HepG2 (cell line): Measurements from ENCODE around the gene PDIA2. TPM values are rescaled to one million over a fixed set of nuclear protein-coding genes. Genes with fewer than 3 reads are reported as not detected.

Experiments used
- ASH2L ChIP-seq: fragments of 300-600, 200-600 bp; sonication (generic); IDR thresholded peaks from 2 replicates; pipeline ENCODE4 v1.7.0; 2017; ENCODE audit warnings: low read depth, mild to moderate bottlenecking, moderate library complexity, mixed read lengths, low read length; ENCODE audit not compliant: insufficient read length
- BATF2 ChIP-seq: sonication (generic); formaldehyde crosslinking; IDR thresholded peaks from 2 replicates; pipeline ENCODE4 v1.8.0; 2022; ENCODE audit warnings: mild to moderate bottlenecking, missing genetic modification reagents, moderate library complexity
- CREB1 ChIP-seq, 2 experiments: fragments of 450-650 bp in 1 of 2; IDR thresholded peaks; 2 replicates each; pipeline ENCODE4 v1.6.1; 2016 to 2017; ENCODE audit warnings: control low read depth in 1 of 2, mild to moderate bottlenecking in 1 of 2, missing compliant biosample characterization in 1 of 2, missing genetic modification characterization in 1 of 2
- DBP ChIP-seq: sonication (generic); formaldehyde crosslinking; IDR thresholded peaks from 2 replicates; pipeline ENCODE4 v1.4.0; 2020; ENCODE audit warnings: missing genetic modification reagents; ENCODE audit errors: not compliant biosample characterization
- ESRRA ChIP-seq: sonication (generic); formaldehyde crosslinking; IDR thresholded peaks from 2 replicates; pipeline ENCODE4 v1.5.1; 2020; ENCODE audit warnings: mild to moderate bottlenecking, low read depth, missing genetic modification reagents
- FOXK1 ChIP-seq: sonication (generic); formaldehyde crosslinking; IDR thresholded peaks from 2 replicates; pipeline ENCODE4 v1.4.0; 2020; ENCODE audit warnings: low read depth, missing genetic modification reagents, borderline replicate concordance
- HDAC1 ChIP-seq: sonication (generic); formaldehyde crosslinking; IDR thresholded peaks from 2 replicates; pipeline ENCODE4 v1.5.1; 2020; ENCODE audit warnings: mild to moderate bottlenecking, missing genetic modification reagents
- MED1 ChIP-seq: sonication (generic); formaldehyde crosslinking; IDR thresholded peaks from 2 replicates; pipeline ENCODE4 v1.4.0; 2020; ENCODE audit warnings: missing genetic modification reagents
- NCOA2 ChIP-seq: sonication (generic); formaldehyde crosslinking; IDR thresholded peaks from 2 replicates; pipeline ENCODE4 v1.8.0; 2022; ENCODE audit warnings: inconsistent platforms
- NFE2L2 ChIP-seq: fragments of 150-350 bp; IDR thresholded peaks from 2 replicates; pipeline ENCODE4 v1.6.1; 2014; ENCODE audit warnings: low read length
- NR2F2 ChIP-seq: IDR thresholded peaks from 2 replicates; pipeline ENCODE4 v1.6.1; 2012; ENCODE audit warnings: low read depth, inconsistent platforms, borderline replicate concordance
- PAF1 ChIP-seq: IDR thresholded peaks from 2 replicates; pipeline ENCODE4 v1.6.1; 2016; ENCODE audit warnings: missing genetic modification reagents, missing compliant biosample characterization
- PBX2 ChIP-seq: IDR thresholded peaks from 2 replicates; pipeline ENCODE4 v1.6.1; 2016; ENCODE audit warnings: control low read depth
- SMARCC2 ChIP-seq: fragments of 450-650 bp; IDR thresholded peaks from 2 replicates; pipeline ENCODE4 v1.6.1; 2017; ENCODE audit warnings: antibody characterized with exemption, mild to moderate bottlenecking
- SP1 ChIP-seq, 2 experiments: fragments of 450-650 bp in 1 of 2; sonication (generic) in 1 of 2; formaldehyde crosslinking in 1 of 2; IDR thresholded peaks; 2 replicates each; pipeline versions ENCODE4 v1.4.0 to v1.6.1; 2016 to 2020; ENCODE audit warnings: missing genetic modification reagents in 1 of 2
- SP4 ChIP-seq: sonication (generic); formaldehyde crosslinking; IDR thresholded peaks from 2 replicates; pipeline ENCODE4 v1.8.1; 2023; ENCODE audit warnings: mild to moderate bottlenecking, missing genetic modification reagents
- ZFY ChIP-seq: sonication (generic); formaldehyde crosslinking; IDR thresholded peaks from 2 replicates; pipeline ENCODE4 v1.4.0; 2020; ENCODE audit warnings: missing genetic modification reagents
- ZNF34 ChIP-seq: sonication (generic); formaldehyde crosslinking; IDR thresholded peaks from 2 replicates; pipeline ENCODE4 v1.4.0; 2020; ENCODE audit warnings: mild to moderate bottlenecking, missing genetic modification reagents, borderline replicate concordance
- ZNF501 ChIP-seq: sonication (generic); formaldehyde crosslinking; IDR thresholded peaks from 2 replicates; pipeline ENCODE4 v1.5.1; 2020; ENCODE audit warnings: mild to moderate bottlenecking, moderate library complexity, missing genetic modification reagents
- ZNF503 ChIP-seq: sonication (generic); formaldehyde crosslinking; IDR thresholded peaks from 2 replicates; pipeline ENCODE4 v1.4.0; 2020; ENCODE audit warnings: missing genetic modification reagents
- ZNF550 ChIP-seq: sonication (generic); formaldehyde crosslinking; IDR thresholded peaks from 2 replicates; pipeline ENCODE4 v1.4.0; 2020; ENCODE audit warnings: mild to moderate bottlenecking, missing genetic modification reagents, borderline replicate concordance
- ZNF607 ChIP-seq: sonication (generic); formaldehyde crosslinking; IDR thresholded peaks from 2 replicates; pipeline ENCODE4 v1.5.1; 2020; ENCODE audit warnings: missing genetic modification reagents, mild to moderate bottlenecking, borderline replicate concordance
- ZNF709 ChIP-seq: sonication (generic); formaldehyde crosslinking; IDR thresholded peaks from 2 replicates; pipeline ENCODE4 v1.5.0; 2020; ENCODE audit warnings: mild to moderate bottlenecking, missing genetic modification reagents
- ZNF780A ChIP-seq: sonication (generic); formaldehyde crosslinking; IDR thresholded peaks from 2 replicates; pipeline ENCODE4 v1.8.0; 2022; ENCODE audit warnings: mild to moderate bottlenecking, missing genetic modification reagents, moderate library complexity
- ZNF816 ChIP-seq: sonication (generic); formaldehyde crosslinking; IDR thresholded peaks from 2 replicates; pipeline ENCODE4 v1.8.0; 2022; ENCODE audit warnings: missing genetic modification reagents, mild to moderate bottlenecking, borderline replicate concordance
- polyA plus RNA-seq, 8 experiments: library from polyadenylated mRNA; depleted of rRNA in 3 of 8; stranded (reverse) in 7 of 8; unstranded in 1 of 8; fragments of >200 nt; fragmentation: Illumina TruSeq in 4 of 8; extraction: Trizol in 4 of 8; gene quantifications; 2 replicates each; pipeline versions ENCODE4 v1.2.1 to v1.2.3, GENCODE V29; 2011 to 2016; ENCODE audit warnings: low read depth in 4 of 8, missing spikeins in 1 of 8, mixed read lengths in 1 of 8; ENCODE audit not compliant: insufficient read depth in 1 of 8
- total RNA-seq, 5 experiments: library from RNA; depleted of rRNA; stranded (reverse); fragments of >200 nt; fragmentation: Illumina TruSeq; extraction: Trizol; gene quantifications; 2 replicates each; pipeline ENCODE4 v1.2.3, GENCODE V29; 2016; ENCODE audit warnings: low read depth in 1 of 5

PDIA2 gene
- total and polyA plus RNA-seq, 2 of the 13 experiments (the other 11 are each of a cell fraction or from before 2014, with no cell fraction given) = 0.35 to 1.9 TPM

GRCh38 chr16:234468-235305, 48.3 kb upstream of the PDIA2 start, which contains the start of gene FAM234A (continued):
- no peak for TF ChIP-seq DBP (CRISPR knock-in tag)
- no peak for TF ChIP-seq ZNF503 (CRISPR knock-in tag)
- TF ChIP-seq HDAC1 (CRISPR knock-in tag) = peak; percentile 82
- no peak for TF ChIP-seq ZNF34 (CRISPR knock-in tag)
- no peak for TF ChIP-seq ZNF550
- TF ChIP-seq ZFY (CRISPR knock-in tag) = peak; percentile 95
- TF ChIP-seq PBX2 = no peak
- no peak for TF ChIP-seq SMARCC2
- no peak for TF ChIP-seq NR2F2
- peak; percentile 75 for TF ChIP-seq ASH2L
- peak; percentile 54; the same call in 1 of the 2 replicates for TF ChIP-seq ZNF501 (CRISPR knock-in tag)
- TF ChIP-seq MED1 = no peak
- TF ChIP-seq ZNF607 (CRISPR knock-in tag) = peak; percentile 57; the same call in 1 of the 2 replicates
- peak; percentile 8; the same call in 1 of the 2 replicates for TF ChIP-seq NCOA2 (CRISPR knock-in tag)
- TF ChIP-seq BATF2 = peak; percentile 62; the same call in 1 of the 2 replicates
- TF ChIP-seq ESRRA (CRISPR knock-in tag) = 0 out of 2 replicates have a peak, but pooled peaks have one; percentile 28
- no peak for TF ChIP-seq SP1 (IDR thresholded peaks at IDR 0.05)
- TF ChIP-seq SP1 (CRISPR knock-in tag; IDR thresholded peaks at IDR 0.05) = peak; percentile 84
- no peak for TF ChIP-seq NFE2L2
- peak; percentile 95 for TF ChIP-seq SP4 (CRISPR knock-in tag)
- TF ChIP-seq ZNF780A (CRISPR knock-in tag) = no peak
- no peak for TF ChIP-seq FOXK1 (CRISPR knock-in tag)
- peak; percentile 83 for TF ChIP-seq CREB1 (IDR thresholded peaks at IDR 0.05)
- TF ChIP-seq CREB1 (CRISPR knock-in tag; IDR thresholded peaks at IDR 0.05) = peak; percentile 74
- no peak for TF ChIP-seq PAF1 (CRISPR knock-in tag)
- peak; percentile 77; the same call in 1 of the 2 replicates for TF ChIP-seq ZNF709
- TF ChIP-seq ZNF816 (CRISPR knock-in tag) = no peak
